GM21619 (cell line): ENCODE results near the gene SERPINB12.

ENCODE experiments used
- ATAC-seq: cut with Tn5 transposase; IDR thresholded peaks from one replicate; pipeline ENCODE4 v1.9.1; 2021; ENCODE audit not compliant: unreplicated experiment

The SERPINB12 gene

DNA sequence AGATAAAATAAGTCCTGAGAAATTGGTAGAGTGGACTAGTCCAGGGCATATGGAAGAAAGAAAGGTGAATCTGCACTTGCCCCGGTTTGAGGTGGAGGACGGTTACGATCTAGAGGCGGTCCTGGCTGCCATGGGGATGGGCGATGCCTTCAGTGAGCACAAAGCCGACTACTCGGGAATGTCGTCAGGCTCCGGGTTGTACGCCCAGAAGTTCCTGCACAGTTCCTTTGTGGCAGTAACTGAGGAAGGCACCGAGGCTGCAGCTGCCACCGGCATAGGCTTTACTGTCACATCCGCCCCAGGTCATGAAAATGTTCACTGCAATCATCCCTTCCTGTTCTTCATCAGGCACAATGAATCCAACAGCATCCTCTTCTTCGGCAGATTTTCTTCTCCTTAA lies 54.8 kb downstream of the SERPINB12 start:
- ATAC-seq, result no peak

DNA sequence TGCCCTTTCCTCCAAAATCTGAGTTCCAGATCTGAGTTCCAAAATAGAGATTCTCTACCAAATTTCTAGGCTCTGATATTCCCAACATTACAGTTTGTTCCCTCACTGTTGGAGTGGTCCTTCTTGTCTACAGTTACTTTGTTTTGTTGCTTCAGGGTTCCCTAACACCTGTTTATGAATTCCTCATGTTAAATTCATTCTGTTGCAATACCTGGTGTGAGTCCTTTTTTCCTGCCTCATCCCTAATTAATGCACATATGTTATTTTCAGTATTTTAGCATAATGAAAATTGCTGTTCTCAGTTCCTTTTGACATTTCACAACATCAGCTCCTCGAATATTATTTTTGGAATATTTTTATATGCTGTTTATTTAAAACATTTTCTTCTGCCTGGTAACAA lies 61.2 kb downstream of the SERPINB12 start:
- no peak for ATAC-seq

DNA sequence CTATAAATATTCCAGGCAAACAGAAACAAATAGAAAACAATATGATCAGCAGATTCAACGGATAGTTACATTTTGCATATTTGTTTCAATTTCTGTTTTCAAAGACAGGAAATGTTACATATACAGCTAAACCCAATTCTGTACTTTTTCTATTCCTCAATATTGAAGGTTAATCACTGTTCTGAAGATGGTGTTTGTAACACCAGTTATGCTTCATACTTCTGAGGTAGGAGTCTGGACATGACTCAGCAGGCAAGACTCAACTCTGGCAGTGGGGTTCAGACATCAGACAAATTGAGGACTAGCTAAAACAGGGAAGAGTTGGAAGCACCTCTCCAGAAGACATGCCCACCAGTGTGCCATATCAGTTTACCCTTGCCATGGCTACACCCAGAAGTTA lies 61.6 kb downstream of the SERPINB12 start:
- ATAC-seq, result peak; percentile 98

DNA sequence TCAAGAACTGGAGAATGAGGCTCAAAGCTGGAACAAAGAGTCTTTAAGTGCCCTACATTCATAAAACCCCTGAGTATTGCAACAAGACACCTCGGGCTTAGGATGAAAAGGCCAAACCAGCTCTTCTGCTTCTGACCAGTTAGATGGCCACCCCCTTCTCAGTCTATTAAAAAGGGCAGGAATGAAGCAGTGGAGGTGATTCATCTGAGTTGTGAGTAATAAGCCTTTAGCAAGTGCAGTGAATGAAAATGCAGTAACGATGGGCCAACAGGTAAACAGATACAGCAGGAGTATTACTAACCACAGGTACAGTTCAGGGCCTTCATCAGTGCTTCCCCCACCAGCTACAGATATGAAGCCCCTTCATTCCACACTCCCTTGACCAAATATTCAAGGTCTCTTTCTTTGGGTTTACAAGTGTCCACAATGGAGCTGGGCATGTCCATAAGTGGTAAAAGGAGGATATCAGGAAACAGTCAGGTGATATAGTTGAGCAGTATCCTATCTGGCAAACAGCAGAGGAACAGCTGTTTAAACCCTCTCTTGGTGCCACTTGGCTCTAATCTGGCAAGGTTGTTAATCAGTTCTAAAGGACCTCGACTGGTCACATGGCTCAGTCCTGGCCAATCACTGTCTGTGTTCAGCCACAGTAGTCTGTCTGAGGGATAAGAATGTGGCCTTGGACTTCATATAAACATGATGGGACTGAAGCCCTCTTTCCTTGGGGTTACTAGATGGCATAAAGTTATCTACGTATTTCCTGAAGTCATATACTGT lies 62.8 kb downstream of the SERPINB12 start:
- no peak for ATAC-seq

DNA sequence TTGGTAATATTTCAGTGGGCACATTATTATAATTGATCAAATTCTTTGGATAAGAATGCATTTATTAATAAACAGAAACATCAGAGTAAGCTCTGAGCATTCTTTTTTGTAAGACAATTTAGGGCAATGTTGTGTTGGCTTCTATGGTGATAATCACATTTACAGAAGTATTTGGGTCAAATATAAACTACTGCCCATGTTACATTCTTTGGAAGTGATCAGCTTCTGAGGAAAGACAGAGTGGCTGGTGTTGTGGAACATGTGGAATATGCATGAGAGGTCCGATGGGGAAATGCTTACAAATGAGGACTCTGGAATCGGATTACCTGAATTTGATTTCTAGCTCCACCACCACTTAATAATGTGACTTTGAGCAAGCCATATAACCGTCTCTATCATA lies 64.4 kb downstream of the SERPINB12 start:
- ATAC-seq, result no peak

DNA sequence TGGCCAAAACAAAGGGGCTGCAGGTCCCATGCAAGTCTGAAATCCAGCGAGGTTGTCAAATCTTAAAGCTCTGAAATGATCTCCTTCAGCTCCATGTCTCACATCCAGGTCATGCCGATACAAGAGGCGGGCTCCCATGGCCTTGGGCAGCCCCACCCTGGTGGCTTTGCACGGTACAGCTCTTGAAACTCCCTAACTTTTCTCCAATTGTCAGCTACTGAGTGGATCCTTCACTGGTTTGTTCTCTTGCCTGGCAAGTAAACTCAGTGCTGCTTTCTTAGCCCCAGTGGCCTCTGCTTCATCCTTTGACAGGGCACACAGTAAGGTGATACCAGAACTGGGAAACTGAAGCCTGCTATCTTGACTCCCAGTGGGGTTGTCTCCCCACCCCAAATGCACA lies 71.3 kb downstream of the SERPINB12 start:
- no peak for ATAC-seq

DNA sequence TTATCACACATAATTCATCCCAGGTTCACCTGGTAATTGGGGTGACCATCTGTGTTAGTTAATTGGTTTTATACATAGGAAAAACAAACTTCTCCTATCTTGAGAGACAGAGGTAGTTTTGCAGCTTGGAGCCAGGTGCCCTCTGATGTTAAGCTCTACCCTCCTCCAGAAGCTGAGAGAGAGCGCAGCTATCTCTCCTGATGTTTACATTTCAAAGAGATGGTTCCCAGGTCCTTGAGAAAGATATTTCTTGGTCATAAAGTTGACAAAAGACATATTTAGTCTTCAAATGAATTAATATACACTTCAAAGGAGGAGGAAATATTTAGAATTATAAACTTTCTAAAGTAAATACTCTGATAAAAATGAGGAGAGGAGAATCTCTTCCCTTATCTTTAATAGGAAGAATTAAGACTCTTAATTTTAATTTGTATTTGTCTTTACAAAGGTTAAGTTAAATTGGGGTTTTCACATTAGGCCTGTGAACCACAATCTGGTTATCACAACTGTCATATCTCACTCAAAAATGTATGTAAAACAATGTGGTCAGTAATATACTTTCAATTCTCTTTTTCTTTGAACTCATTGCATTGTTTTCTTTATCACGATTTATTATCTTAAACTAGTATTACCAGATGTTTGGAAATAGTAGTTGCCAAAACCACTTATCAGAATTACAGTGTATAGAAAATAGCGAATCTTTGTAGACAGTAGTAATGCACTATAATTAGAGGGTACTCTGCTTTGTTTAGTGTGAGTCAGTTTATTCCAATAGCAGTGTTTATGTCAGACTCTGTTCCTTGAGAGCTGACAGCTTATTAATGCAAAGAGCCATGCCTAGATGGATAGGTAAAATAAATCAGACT lies 75.1 kb downstream of the SERPINB12 start:
- ATAC-seq, result peak; percentile 67

DNA sequence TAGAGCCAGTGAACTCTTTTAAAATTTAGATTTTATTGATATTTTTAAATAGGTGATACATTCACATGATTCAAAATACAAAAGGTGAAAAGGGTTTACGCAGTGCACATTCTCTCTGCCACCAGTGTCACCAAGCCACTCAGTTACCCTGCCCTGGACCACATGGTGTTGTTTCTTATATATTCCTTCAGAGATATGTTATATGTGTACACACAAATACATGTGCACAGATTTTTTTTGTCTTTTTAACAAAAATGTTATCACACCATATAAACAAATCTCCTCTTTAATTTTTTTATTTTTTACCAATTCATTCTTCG lies 75.7 kb downstream of the SERPINB12 start:
- ATAC-seq, result no peak
